Prostate gland (tissue), 2 donors: ENCODE measurements around the gene FOXP3.

ENCODE experiments used
- POLR2AphosphoS5 ChIP-seq: sonication (generic); formaldehyde crosslinking; IDR thresholded peaks from one replicate; pipeline ENCODE4 v1.6.1; 2017; ENCODE audit warnings: antibody characterized with exemption
- TF ChIP-seq, protein P1 (sequence below), 4 experiments: fragments of 200-600 bp in 2 of 4; fragments of 450-650 bp in 2 of 4; sonication (generic) in 2 of 4; IDR thresholded peaks; 1 replicate in 3 of 4; 2 replicates in 1 of 4; pipeline ENCODE4 v1.5.1; 2016 to 2019; ENCODE audit warnings: antibody characterized with exemption in 4 of 4, mild to moderate bottlenecking in 2 of 4, moderate library complexity in 2 of 4

DNA sequence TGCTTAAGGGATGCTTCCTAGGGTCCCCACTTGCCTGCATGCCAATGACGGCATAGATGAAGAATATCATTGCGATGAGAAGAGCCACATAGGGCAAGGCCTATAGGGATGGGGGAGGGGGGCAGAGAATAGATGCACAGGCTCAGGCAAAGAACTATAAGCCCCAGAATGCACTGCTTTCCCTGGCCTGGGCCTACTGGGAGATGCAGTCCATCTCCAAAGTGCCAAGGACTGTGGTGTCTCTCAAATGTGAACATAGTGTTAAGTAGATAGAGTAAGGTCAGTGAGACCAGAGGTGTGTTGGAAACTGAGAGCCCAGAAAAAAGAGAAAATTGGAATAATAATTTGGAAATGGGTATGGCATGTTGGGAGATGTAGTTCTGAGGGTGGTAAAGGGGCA lies 52.3 kb downstream of the FOXP3 start:
- TF ChIP-seq, protein P1, sequence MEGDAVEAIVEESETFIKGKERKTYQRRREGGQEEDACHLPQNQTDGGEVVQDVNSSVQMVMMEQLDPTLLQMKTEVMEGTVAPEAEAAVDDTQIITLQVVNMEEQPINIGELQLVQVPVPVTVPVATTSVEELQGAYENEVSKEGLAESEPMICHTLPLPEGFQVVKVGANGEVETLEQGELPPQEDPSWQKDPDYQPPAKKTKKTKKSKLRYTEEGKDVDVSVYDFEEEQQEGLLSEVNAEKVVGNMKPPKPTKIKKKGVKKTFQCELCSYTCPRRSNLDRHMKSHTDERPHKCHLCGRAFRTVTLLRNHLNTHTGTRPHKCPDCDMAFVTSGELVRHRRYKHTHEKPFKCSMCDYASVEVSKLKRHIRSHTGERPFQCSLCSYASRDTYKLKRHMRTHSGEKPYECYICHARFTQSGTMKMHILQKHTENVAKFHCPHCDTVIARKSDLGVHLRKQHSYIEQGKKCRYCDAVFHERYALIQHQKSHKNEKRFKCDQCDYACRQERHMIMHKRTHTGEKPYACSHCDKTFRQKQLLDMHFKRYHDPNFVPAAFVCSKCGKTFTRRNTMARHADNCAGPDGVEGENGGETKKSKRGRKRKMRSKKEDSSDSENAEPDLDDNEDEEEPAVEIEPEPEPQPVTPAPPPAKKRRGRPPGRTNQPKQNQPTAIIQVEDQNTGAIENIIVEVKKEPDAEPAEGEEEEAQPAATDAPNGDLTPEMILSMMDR (IDR thresholded peaks at IDR 0.05) = no peak
- TF ChIP-seq POLR2AphosphoS5 = no peak
